ENCODE results near the gene CFAP210. TPM values are rescaled to one million over a fixed set of nuclear protein-coding genes. Genes with fewer than 3 reads are reported as not detected.

Gene CFAP210
- total and polyA plus RNA-seq, 9 of the 15 experiments (the other 6 are each of a cell fraction or from before 2014, with no cell fraction given) = 0.75 to 3.6 (median 1.3) TPM

DNA sequence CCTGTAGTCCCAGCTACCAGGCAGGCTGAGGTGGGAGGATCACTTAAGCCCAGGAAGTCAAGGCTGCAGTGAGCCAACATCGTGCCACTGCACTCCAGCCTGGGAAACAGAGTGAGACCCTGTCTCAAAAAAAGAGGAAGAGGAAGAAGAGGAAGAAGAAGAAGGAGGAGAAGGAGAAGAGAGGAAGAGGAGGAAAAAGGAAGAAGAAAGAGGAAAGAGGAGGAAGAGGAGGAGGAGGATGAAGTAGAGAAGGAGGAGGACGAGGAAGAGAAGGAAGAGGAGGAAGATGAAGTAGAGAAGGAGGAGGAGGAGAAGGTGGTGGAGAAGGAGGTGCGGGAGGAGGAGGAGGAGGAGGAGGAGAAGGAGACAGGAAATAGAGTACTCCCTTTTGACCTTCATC is 38.0 kb downstream of the CFAP210 start (continued):
- TF ChIP-seq, protein P1, sequence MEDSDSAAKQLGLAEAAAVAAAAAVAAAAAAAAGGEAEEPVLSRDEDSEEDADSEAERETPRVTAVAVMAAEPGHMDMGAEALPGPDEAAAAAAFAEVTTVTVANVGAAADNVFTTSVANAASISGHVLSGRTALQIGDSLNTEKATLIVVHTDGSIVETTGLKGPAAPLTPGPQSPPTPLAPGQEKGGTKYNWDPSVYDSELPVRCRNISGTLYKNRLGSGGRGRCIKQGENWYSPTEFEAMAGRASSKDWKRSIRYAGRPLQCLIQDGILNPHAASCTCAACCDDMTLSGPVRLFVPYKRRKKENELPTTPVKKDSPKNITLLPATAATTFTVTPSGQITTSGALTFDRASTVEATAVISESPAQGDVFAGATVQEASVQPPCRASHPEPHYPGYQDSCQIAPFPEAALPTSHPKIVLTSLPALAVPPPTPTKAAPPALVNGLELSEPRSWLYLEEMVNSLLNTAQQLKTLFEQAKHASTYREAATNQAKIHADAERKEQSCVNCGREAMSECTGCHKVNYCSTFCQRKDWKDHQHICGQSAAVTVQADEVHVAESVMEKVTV (CRISPR knock-in tag; IDR thresholded peaks at IDR 0.05) = no peak
- TF ChIP-seq BHLHE40 (IDR thresholded peaks at IDR 0.05; ENCODE audit: low read length) (no peak), RB1 (IDR thresholded peaks at IDR 0.05; ENCODE audit: low read depth) (no peak), CBX1 (IDR thresholded peaks at IDR 0.05; ENCODE audit: low read depth) (no peak), NCOR1 (IDR thresholded peaks at IDR 0.05) (no peak), SPI1 (IDR thresholded peaks at IDR 0.05; ENCODE audit: borderline replicate concordance, low read depth, low read length) (peak; percentile 60; the same call in 1 of the 2 replicates), ZBTB26 (CRISPR knock-in tag; IDR thresholded peaks at IDR 0.05) (peak; percentile 81), ASH1L (IDR thresholded peaks at IDR 0.05; ENCODE audit: borderline replicate concordance, low read depth, partially characterized antibody) (peak; percentile 40), DACH1 (IDR thresholded peaks at IDR 0.05; ENCODE audit: partially characterized antibody) (no peak), SNRNP70 (optimal IDR thresholded peaks at IDR 0.05; ENCODE audit: low read depth, low read length) (no peak), ZBTB9 (CRISPR knock-in tag; IDR thresholded peaks at IDR 0.05) (no peak), TRIM25 (IDR thresholded peaks at IDR 0.05; ENCODE audit: borderline replicate concordance) (0 out of 2 replicates have a peak, but pooled peaks have one; percentile 52), POLR2AphosphoS5 (IDR thresholded peaks at IDR 0.05; ENCODE audit: control insufficient read depth, insufficient read depth, low read depth, low read length) (no peak), STAT5B (CRISPR knock-in tag; IDR thresholded peaks at IDR 0.05) (no peak), ZFP1 (CRISPR knock-in tag; IDR thresholded peaks at IDR 0.05) (no peak)
- TF ChIP-seq, protein P2, sequence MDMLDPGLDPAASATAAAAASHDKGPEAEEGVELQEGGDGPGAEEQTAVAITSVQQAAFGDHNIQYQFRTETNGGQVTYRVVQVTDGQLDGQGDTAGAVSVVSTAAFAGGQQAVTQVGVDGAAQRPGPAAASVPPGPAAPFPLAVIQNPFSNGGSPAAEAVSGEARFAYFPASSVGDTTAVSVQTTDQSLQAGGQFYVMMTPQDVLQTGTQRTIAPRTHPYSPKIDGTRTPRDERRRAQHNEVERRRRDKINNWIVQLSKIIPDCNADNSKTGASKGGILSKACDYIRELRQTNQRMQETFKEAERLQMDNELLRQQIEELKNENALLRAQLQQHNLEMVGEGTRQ (CRISPR knock-in tag; IDR thresholded peaks at IDR 0.05) = no peak
- TF ChIP-seq, protein P3, sequence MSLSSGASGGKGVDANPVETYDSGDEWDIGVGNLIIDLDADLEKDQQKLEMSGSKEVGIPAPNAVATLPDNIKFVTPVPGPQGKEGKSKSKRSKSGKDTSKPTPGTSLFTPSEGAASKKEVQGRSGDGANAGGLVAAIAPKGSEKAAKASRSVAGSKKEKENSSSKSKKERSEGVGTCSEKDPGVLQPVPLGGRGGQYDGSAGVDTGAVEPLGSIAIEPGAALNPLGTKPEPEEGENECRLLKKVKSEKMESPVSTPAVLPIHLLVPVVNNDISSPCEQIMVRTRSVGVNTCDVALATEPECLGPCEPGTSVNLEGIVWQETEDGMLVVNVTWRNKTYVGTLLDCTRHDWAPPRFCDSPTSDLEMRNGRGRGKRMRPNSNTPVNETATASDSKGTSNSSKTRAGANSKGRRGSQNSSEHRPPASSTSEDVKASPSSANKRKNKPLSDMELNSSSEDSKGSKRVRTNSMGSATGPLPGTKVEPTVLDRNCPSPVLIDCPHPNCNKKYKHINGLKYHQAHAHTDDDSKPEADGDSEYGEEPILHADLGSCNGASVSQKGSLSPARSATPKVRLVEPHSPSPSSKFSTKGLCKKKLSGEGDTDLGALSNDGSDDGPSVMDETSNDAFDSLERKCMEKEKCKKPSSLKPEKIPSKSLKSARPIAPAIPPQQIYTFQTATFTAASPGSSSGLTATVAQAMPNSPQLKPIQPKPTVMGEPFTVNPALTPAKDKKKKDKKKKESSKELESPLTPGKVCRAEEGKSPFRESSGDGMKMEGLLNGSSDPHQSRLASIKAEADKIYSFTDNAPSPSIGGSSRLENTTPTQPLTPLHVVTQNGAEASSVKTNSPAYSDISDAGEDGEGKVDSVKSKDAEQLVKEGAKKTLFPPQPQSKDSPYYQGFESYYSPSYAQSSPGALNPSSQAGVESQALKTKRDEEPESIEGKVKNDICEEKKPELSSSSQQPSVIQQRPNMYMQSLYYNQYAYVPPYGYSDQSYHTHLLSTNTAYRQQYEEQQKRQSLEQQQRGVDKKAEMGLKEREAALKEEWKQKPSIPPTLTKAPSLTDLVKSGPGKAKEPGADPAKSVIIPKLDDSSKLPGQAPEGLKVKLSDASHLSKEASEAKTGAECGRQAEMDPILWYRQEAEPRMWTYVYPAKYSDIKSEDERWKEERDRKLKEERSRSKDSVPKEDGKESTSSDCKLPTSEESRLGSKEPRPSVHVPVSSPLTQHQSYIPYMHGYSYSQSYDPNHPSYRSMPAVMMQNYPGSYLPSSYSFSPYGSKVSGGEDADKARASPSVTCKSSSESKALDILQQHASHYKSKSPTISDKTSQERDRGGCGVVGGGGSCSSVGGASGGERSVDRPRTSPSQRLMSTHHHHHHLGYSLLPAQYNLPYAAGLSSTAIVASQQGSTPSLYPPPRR (CRISPR knock-in tag; IDR thresholded peaks at IDR 0.05; ENCODE audit: borderline replicate concordance) = no peak
